Measurements from ENCODE around the gene COPA. TPM values are rescaled to one million over a fixed set of nuclear protein-coding genes. Genes with fewer than 3 reads are reported as not detected.

The COPA gene
- total and polyA plus RNA-seq, 2 experiments from 2014 or later = 141 to 151 TPM

DNA sequence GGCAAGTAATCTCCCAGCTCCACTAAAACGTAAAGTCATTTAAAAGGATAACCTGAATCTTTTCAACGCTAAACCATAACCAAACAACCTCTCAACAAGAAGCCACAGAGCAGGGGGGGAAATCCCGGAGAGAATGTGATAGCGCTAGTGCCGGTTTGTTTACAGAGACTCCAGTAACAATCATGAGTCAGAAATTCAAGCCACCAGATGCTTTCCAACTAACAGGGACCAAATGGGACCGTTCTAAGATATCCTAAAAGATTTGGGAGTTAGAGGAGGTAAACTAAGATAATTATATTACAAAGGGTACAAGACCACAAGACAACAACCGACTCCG is 81.5 kb downstream of the COPA start:
- peaks cover 26% of the 10 kb centered on the region for H3K4me1 ChIP-seq (ENCODE audit: insufficient read depth)
- H3K4me3 ChIP-seq = peak overlapping the region; percentile 7
- peaks cover 11% of the 10 kb centered on the region for H4K20me1 ChIP-seq (ENCODE audit: insufficient read depth, poor library complexity, severe bottlenecking)
- H2AFZ ChIP-seq = peak overlapping the region; percentile 12
- H3K36me3 ChIP-seq (replicated peaks; ENCODE audit: insufficient read depth, low read depth) = no peaks in the 10 kb centered on the region
- TF ChIP-seq EZH2phosphoT487 (IDR thresholded peaks at IDR 0.05; ENCODE audit: low read depth, severe bottlenecking, unreplicated experiment) = no peak
- TF ChIP-seq, protein P1, sequence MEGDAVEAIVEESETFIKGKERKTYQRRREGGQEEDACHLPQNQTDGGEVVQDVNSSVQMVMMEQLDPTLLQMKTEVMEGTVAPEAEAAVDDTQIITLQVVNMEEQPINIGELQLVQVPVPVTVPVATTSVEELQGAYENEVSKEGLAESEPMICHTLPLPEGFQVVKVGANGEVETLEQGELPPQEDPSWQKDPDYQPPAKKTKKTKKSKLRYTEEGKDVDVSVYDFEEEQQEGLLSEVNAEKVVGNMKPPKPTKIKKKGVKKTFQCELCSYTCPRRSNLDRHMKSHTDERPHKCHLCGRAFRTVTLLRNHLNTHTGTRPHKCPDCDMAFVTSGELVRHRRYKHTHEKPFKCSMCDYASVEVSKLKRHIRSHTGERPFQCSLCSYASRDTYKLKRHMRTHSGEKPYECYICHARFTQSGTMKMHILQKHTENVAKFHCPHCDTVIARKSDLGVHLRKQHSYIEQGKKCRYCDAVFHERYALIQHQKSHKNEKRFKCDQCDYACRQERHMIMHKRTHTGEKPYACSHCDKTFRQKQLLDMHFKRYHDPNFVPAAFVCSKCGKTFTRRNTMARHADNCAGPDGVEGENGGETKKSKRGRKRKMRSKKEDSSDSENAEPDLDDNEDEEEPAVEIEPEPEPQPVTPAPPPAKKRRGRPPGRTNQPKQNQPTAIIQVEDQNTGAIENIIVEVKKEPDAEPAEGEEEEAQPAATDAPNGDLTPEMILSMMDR (IDR thresholded peaks at IDR 0.05; ENCODE audit: poor library complexity) = no peak
- TF ChIP-seq EZH2 (IDR thresholded peaks at IDR 0.05; ENCODE audit: borderline replicate concordance) = no peak
- no peaks in the 10 kb centered on the region for H3K9me3 ChIP-seq (ENCODE audit: low read depth)
- peak; percentile 86 for DNase-seq (ENCODE audit: low spot score)
- peak overlapping the region; percentile 67 for H3K4me2 ChIP-seq
- H3K27ac ChIP-seq = peak overlapping the region; percentile 93
- WGBS (ENCODE audit: low lambda C conversion rate, missing lambda C conversion rate) = under 1% methylated on average over 8 of the region's 8 CpGs
- peaks cover 43% of the 10 kb centered on the region for H3K79me2 ChIP-seq
- H3K27me3 ChIP-seq = no peaks in the 10 kb centered on the region
- no peaks in the 10 kb centered on the region for H3K9me2 ChIP-seq (replicated peaks; ENCODE audit: insufficient read depth)

DNA sequence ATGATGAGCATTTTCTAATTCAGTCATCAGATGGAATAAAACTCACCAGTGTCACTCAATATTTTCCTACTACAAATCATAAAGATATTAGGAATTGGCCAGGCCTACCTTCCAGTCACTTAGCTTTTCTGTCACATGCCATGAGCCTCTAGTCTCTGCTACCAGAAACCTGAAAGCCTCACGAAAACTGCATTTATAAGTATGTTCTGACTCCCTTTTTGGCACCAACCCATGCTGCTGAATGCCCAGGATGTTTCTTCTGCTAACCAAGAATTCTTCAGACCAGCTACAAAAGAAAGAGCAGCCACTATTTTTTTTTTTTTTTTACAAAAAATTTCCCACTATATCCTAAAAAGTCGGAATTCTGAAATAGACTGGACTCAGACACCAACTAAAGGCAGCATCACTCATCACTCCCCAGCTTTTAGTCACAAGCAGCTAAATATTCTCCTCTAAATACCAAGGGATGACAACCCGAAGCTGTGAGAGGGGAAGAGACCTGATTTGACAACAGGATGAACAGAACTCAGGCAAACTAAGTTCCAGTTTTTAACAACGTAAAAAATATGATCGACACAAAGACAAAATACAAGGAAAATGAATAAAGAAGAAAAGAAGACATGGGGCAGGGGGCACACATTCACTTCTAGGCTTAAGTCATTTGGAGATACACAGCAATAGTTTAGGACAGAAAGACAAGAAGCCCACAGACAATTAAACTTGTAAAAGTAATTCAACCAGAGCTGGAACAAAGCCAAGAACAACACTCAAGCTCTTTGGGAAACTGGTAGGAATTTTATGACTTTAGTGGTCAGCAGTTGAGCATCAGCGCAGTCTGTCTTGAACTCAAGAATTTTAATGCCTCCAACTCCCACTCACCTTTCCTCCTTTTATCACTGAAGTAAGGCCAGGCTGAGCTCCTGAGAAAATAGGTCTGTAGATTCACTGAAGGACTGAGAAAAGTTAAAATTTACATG is 82.4 kb downstream of the COPA start:
- Histone ChIP-seq H3K9me3 (ENCODE audit: low read depth) (no peaks in the 10 kb centered on the region), H3K36me3 (replicated peaks; ENCODE audit: insufficient read depth, low read depth) (no peaks in the 10 kb centered on the region), H4K20me1 (ENCODE audit: insufficient read depth, poor library complexity, severe bottlenecking) (peaks cover 15% of the 10 kb centered on the region), H3K79me2 (peaks cover 52% of the 10 kb centered on the region), H3K9me2 (replicated peaks; ENCODE audit: insufficient read depth) (no peaks in the 10 kb centered on the region), H3K27ac (peak overlapping the region; percentile 93), H3K4me1 (ENCODE audit: insufficient read depth) (peaks cover 28% of the 10 kb centered on the region), H3K27me3 (no peaks in the 10 kb centered on the region), H3K4me2 (peak overlapping the region; percentile 67), H2AFZ (no peak overlapping the region), H3K4me3 (peak overlapping the region; percentile 14)
- TF ChIP-seq EZH2 (IDR thresholded peaks at IDR 0.05; ENCODE audit: borderline replicate concordance) = no peak
- TF ChIP-seq, protein P1 (IDR thresholded peaks at IDR 0.05; ENCODE audit: poor library complexity) = no peak
- TF ChIP-seq EZH2phosphoT487 (IDR thresholded peaks at IDR 0.05; ENCODE audit: low read depth, severe bottlenecking, unreplicated experiment) = no peak
- WGBS (ENCODE audit: low lambda C conversion rate, missing lambda C conversion rate) = 43% methylated on average over 6 of the region's 6 CpGs
- DNase-seq (ENCODE audit: low spot score) = peak; percentile 73

DNA sequence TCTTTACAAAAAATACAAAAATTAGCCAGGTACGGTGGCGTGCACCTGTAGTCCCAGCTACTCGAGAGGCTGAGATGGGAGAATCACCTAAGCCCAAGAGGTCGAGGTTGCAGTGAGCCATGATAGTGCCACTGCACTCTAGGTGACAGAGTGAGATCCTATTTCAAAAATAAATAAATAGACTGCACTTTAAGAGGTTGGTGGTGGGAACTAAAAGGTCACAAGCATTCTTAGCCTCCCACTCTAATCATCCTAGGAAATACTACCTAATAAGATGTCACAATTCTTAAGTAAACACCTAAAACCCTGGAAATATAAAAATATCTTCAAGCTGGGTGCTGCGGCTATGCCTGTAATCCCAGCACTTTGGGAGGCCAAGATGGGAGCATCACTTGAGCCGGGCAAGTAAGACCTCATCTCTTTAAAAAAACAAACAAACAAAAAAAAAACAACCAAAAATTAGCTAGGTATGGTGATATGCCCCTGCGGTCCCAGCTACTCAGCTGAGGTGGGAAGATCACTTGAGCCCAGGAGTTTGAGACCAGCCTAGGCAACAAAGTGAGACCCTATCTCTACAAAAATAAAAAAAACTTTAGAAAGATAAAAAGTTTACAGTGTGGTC is 84.8 kb downstream of the COPA start:
- no peaks in the 10 kb centered on the region for H3K9me3 ChIP-seq (ENCODE audit: low read depth)
- no peaks in the 10 kb centered on the region for H3K36me3 ChIP-seq (replicated peaks; ENCODE audit: insufficient read depth, low read depth)
- TF ChIP-seq, protein P1 (IDR thresholded peaks at IDR 0.05; ENCODE audit: poor library complexity) = no peak
- TF ChIP-seq EZH2phosphoT487 (IDR thresholded peaks at IDR 0.05; ENCODE audit: low read depth, severe bottlenecking, unreplicated experiment) = no peak
- TF ChIP-seq EZH2 (IDR thresholded peaks at IDR 0.05; ENCODE audit: borderline replicate concordance) = no peak
- peaks cover 15% of the 10 kb centered on the region for H4K20me1 ChIP-seq (ENCODE audit: insufficient read depth, poor library complexity, severe bottlenecking)
- no peak overlapping the region for H3K4me3 ChIP-seq
- peaks cover 27% of the 10 kb centered on the region for H3K4me1 ChIP-seq (ENCODE audit: insufficient read depth)
- H3K4me2 ChIP-seq = no peak overlapping the region
- DNase-seq (ENCODE audit: low spot score) = no peak
- H3K27me3 ChIP-seq = no peaks in the 10 kb centered on the region
- WGBS (ENCODE audit: low lambda C conversion rate, missing lambda C conversion rate) = 98% methylated on average over 7 of the region's 7 CpGs
- H3K27ac ChIP-seq = no peak overlapping the region
- H3K79me2 ChIP-seq = peaks cover 72% of the 10 kb centered on the region
- no peak overlapping the region for H2AFZ ChIP-seq
- H3K9me2 ChIP-seq (replicated peaks; ENCODE audit: insufficient read depth) = no peaks in the 10 kb centered on the region

Data from hepatocyte (in vitro differentiated cells).